Natural killer cell (primary cell): Measurements from ENCODE around the gene FGFR1OP2. TPM values are rescaled to one million over a fixed set of nuclear protein-coding genes. Genes with fewer than 3 reads are reported as not detected.

Experiments used
- ATAC-seq, 3 donors: fragments of 150-1000 bp in 2 of 3; fragments of 200-7000 bp in 1 of 3; cut with Tn5 transposase; 1 replicate in 1 of 3; 2 replicates in 2 of 3; pipeline ENCODE4 v1.10.0; 2021; ENCODE audit warnings: mild to moderate bottlenecking in 2 of 3, moderate library complexity in 2 of 3
- DNase-seq, 2 donors: peaks; one replicate each; pipeline versions ENCODE4 v3.0.0 to v3.0.0-alpha.2; 2013 to 2021; ENCODE audit warnings: mixed read lengths in 1 of 2
- H3K27ac ChIP-seq: one replicate; pipeline ENCODE4 v1.5.1; 2013; ENCODE audit warnings: mild to moderate bottlenecking, low read length
- H3K27me3 ChIP-seq: one replicate; pipeline ENCODE4 v1.6.1; 2013; ENCODE audit warnings: low read length; ENCODE audit not compliant: control insufficient read depth, insufficient read depth
- H3K36me3 ChIP-seq: one replicate; pipeline ENCODE4 v1.6.1; 2013; ENCODE audit warnings: low read length; ENCODE audit not compliant: control insufficient read depth, insufficient read depth
- H3K4me1 ChIP-seq: one replicate; pipeline ENCODE4 v1.6.1; 2013; ENCODE audit warnings: low read length; ENCODE audit not compliant: control insufficient read depth, insufficient read depth
- H3K4me3 ChIP-seq: one replicate; pipeline ENCODE4 v1.5.1; 2013; ENCODE audit warnings: low read length
- H3K9me3 ChIP-seq: one replicate; pipeline ENCODE4 v1.6.1; 2013; ENCODE audit warnings: low read length; ENCODE audit not compliant: control insufficient read depth, insufficient read depth
- H3K27ac Mint-ChIP-seq, 2 donors: one replicate each; pipeline ENCODE4 v1.8.0; 2022; ENCODE audit warnings: mild to moderate bottlenecking in 2 of 2, mixed read lengths in 2 of 2, moderate library complexity in 1 of 2
- H3K27me3 Mint-ChIP-seq, 2 donors: one replicate each; pipeline ENCODE4 v1.8.0; 2022; ENCODE audit warnings: low read depth in 2 of 2, mixed read lengths in 2 of 2
- H3K36me3 Mint-ChIP-seq: one replicate; pipeline ENCODE4 v1.8.0; 2022; ENCODE audit warnings: mixed read lengths
- H3K4me1 Mint-ChIP-seq, 2 donors: one replicate each; pipeline ENCODE4 v1.8.0; 2022; ENCODE audit warnings: mixed read lengths in 2 of 2
- H3K4me3 Mint-ChIP-seq: one replicate; pipeline ENCODE4 v1.8.0; 2022; ENCODE audit warnings: mild to moderate bottlenecking, moderate library complexity, mixed read lengths
- H3K9me3 Mint-ChIP-seq, 2 donors: one replicate each; pipeline ENCODE4 v1.8.0; 2022; ENCODE audit warnings: mixed read lengths in 2 of 2
- CTCF ChIP-seq: fragments of 200-600 bp; IDR thresholded peaks from one replicate; pipeline ENCODE4 v1.8.0; 2022; ENCODE audit warnings: antibody characterized with exemption
- WGBS: methylation state at CpG from one replicate; pipeline ENCODE4 v1.1.7; 2013; ENCODE audit warnings: missing lambda C conversion rate; ENCODE audit not compliant: insufficient coverage; 5-methylcytosine and 5-hydroxymethylcytosine counted together
- intact Hi-C: fragments of 100-400 bp; cut with micrococcal nuclease; formaldehyde crosslinking; loops from one replicate; pipeline ENCODE4 v1.14.2; 2022
- total RNA-seq, 4 donors: library from RNA; stranded (reverse); fragments of 120-200 nt in 1 of 4; gene quantifications; one replicate each; pipeline versions ENCODE4 v1.2.3 to v1.2.4, GENCODE V29; 2013 to 2022

Gene FGFR1OP2
- total RNA-seq, 3 donors from 2014 or later (not counting 1 experiment from before 2014, with no cell fraction given) = 43.3 to 59.9 (median 45.3) TPM

GRCh38 chr12:26982866-26983265 lies 44.6 kb downstream of the FGFR1OP2 start:
- intact Hi-C loops = no loop called here
- Mint-ChIP-seq H3K9me3 (no peaks in the 10 kb centered on the region), H3K4me1 (peaks cover 0 to 19% of the 10 kb centered on the region in 2 donors), H3K4me3 (no peak overlapping the region), H3K36me3 (peaks cover 6% of the 10 kb centered on the region), H3K27ac (no peak overlapping the region), H3K27me3 (no peaks in the 10 kb centered on the region)
- no peak for ATAC-seq
- peaks cover 39% of the 10 kb centered on the region for H3K36me3 ChIP-seq
- DNase-seq = no peak
- no peaks in the 10 kb centered on the region for H3K9me3 ChIP-seq
- no peak overlapping the region for H3K27ac ChIP-seq
- H3K4me1 ChIP-seq = no peaks in the 10 kb centered on the region
- no peak overlapping the region for H3K4me3 ChIP-seq
- no peaks in the 10 kb centered on the region for H3K27me3 ChIP-seq
- no peak for TF ChIP-seq CTCF
- WGBS = no CpG with 5 or more reads among the region's 2 CpGs

GRCh38 chr12:26987634-26988424 lies 49.6 kb downstream of the FGFR1OP2 start:
- WGBS = 87% methylated on average over 9 of the region's 10 CpGs
- peaks cover 33% of the 10 kb centered on the region for H3K36me3 ChIP-seq
- no peaks in the 10 kb centered on the region for H3K27me3 ChIP-seq
- H3K4me3 ChIP-seq = no peak overlapping the region
- H3K4me1 ChIP-seq = no peaks in the 10 kb centered on the region
- H3K27ac ChIP-seq = no peak overlapping the region
- Mint-ChIP-seq H3K4me1 (peaks cover 0 to 26% of the 10 kb centered on the region in 2 donors), H3K4me3 (no peak overlapping the region), H3K27me3 (no peaks in the 10 kb centered on the region), H3K36me3 (no peaks in the 10 kb centered on the region), H3K9me3 (no peaks in the 10 kb centered on the region), H3K27ac (peak overlapping the region in 1 of 2 donors; percentile 0)
- no peak for DNase-seq
- ATAC-seq = no peak
- intact Hi-C loops = no loop called here
- TF ChIP-seq CTCF = no peak
- H3K9me3 ChIP-seq = no peaks in the 10 kb centered on the region

- DNase-seq (no peak), ATAC-seq (no peak)
- Histone ChIP-seq H3K27ac (no peak overlapping the region), H3K9me3 (no peaks in the 10 kb centered on the region), H3K36me3 (peaks cover 32% of the 10 kb centered on the region), H3K4me3 (no peak overlapping the region), H3K4me1 (no peaks in the 10 kb centered on the region), H3K27me3 (no peaks in the 10 kb centered on the region)
- Mint-ChIP-seq H3K27ac (no peak overlapping the region), H3K4me1 (peaks cover 0 to 26% of the 10 kb centered on the region in 2 donors), H3K27me3 (no peaks in the 10 kb centered on the region), H3K4me3 (no peak overlapping the region), H3K9me3 (no peaks in the 10 kb centered on the region), H3K36me3 (no peaks in the 10 kb centered on the region)
- WGBS = 100% methylated on average over 2 of the region's 4 CpGs
- intact Hi-C loops = no loop called here
- TF ChIP-seq CTCF = no peak
Measured at GRCh38 chr12:26988703-26989102, 50.4 kb downstream of the FGFR1OP2 start.
